H1 (cell line): ENCODE results near the gene CGGBP1. TPM values are rescaled to one million over a fixed set of nuclear protein-coding genes. Genes with fewer than 3 reads are reported as not detected.

ENCODE experiments used
- polyA plus RNA-seq, 7 experiments: library from polyadenylated mRNA; depleted of rRNA in 3 of 7; stranded (reverse) in 5 of 7; unstranded in 2 of 7; fragments of >200 nt in 5 of 7; fragments of 200-250 nt in 2 of 7; gene quantifications; 1 replicate in 5 of 7; 2 replicates in 1 of 7; 4 replicates in 1 of 7; pipeline versions ENCODE4 v1.2.1 to v1.2.3, GENCODE V29; 2011 to 2013; ENCODE audit warnings: missing spikeins in 2 of 7, mixed read lengths in 2 of 7
- total RNA-seq: library from RNA; stranded (reverse); fragmentation: NEBNext Ultra II Directional; extraction: Animal tissue kit (Norgen Biotek cat#: 25700); gene quantifications from 2 replicates; pipeline ENCODE4 v1.2.1, GENCODE V29; 2021
- TF ChIP-seq, protein P1 (sequence below): fragments of 300-600 bp; sonication (generic); IDR thresholded peaks from 2 replicates; pipeline ENCODE4 v1.7.1; 2012; ENCODE audit warnings: low read length, moderate library complexity, mild to moderate bottlenecking, inconsistent platforms; ENCODE audit not compliant: insufficient replicate concordance

Gene CGGBP1
- total and polyA plus RNA-seq, 2 of the 8 experiments (the other 6 are each of a cell fraction or from before 2014, with no cell fraction given), result 22.9 to 61.4 TPM

DNA sequence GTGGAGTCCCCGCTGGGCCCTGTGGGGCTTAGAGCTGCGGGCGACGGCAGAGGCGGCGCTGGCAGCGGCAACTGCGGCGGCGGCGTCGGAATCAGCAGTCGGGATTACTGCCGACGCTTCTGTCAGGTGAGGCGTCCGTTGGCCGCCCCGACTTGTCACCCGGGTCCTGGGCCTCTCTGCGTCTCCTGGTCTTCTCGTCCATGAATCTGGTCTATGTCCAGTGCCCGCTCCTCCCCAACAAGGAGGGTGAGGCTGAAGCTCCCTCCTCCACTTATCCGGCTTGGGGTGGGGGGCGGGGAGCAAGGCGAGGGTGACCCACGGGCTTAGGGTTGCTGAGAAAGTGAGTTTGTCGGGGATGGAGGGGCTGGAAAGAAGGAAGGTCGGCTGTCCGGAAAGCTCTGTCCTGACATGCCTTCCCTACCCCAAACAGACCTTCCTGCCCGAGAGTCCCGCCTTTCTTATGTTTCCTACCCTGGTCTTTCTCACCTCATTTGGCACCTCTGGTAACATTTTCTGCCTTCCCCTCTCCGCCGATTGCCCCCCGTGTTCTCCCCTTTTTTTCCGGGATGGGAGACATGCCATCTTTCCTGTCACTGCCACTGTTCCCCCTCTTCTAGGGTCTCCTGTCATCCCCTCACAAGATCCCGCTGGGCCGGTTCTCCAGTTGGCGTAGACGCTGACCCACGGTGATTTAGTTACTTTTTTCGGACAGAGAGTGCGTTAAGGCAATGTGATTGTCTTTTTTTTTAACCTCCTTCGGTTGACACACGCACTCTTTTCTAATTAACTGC lies 770 bp upstream of the CGGBP1 start (continued):
- TF ChIP-seq, protein P1, sequence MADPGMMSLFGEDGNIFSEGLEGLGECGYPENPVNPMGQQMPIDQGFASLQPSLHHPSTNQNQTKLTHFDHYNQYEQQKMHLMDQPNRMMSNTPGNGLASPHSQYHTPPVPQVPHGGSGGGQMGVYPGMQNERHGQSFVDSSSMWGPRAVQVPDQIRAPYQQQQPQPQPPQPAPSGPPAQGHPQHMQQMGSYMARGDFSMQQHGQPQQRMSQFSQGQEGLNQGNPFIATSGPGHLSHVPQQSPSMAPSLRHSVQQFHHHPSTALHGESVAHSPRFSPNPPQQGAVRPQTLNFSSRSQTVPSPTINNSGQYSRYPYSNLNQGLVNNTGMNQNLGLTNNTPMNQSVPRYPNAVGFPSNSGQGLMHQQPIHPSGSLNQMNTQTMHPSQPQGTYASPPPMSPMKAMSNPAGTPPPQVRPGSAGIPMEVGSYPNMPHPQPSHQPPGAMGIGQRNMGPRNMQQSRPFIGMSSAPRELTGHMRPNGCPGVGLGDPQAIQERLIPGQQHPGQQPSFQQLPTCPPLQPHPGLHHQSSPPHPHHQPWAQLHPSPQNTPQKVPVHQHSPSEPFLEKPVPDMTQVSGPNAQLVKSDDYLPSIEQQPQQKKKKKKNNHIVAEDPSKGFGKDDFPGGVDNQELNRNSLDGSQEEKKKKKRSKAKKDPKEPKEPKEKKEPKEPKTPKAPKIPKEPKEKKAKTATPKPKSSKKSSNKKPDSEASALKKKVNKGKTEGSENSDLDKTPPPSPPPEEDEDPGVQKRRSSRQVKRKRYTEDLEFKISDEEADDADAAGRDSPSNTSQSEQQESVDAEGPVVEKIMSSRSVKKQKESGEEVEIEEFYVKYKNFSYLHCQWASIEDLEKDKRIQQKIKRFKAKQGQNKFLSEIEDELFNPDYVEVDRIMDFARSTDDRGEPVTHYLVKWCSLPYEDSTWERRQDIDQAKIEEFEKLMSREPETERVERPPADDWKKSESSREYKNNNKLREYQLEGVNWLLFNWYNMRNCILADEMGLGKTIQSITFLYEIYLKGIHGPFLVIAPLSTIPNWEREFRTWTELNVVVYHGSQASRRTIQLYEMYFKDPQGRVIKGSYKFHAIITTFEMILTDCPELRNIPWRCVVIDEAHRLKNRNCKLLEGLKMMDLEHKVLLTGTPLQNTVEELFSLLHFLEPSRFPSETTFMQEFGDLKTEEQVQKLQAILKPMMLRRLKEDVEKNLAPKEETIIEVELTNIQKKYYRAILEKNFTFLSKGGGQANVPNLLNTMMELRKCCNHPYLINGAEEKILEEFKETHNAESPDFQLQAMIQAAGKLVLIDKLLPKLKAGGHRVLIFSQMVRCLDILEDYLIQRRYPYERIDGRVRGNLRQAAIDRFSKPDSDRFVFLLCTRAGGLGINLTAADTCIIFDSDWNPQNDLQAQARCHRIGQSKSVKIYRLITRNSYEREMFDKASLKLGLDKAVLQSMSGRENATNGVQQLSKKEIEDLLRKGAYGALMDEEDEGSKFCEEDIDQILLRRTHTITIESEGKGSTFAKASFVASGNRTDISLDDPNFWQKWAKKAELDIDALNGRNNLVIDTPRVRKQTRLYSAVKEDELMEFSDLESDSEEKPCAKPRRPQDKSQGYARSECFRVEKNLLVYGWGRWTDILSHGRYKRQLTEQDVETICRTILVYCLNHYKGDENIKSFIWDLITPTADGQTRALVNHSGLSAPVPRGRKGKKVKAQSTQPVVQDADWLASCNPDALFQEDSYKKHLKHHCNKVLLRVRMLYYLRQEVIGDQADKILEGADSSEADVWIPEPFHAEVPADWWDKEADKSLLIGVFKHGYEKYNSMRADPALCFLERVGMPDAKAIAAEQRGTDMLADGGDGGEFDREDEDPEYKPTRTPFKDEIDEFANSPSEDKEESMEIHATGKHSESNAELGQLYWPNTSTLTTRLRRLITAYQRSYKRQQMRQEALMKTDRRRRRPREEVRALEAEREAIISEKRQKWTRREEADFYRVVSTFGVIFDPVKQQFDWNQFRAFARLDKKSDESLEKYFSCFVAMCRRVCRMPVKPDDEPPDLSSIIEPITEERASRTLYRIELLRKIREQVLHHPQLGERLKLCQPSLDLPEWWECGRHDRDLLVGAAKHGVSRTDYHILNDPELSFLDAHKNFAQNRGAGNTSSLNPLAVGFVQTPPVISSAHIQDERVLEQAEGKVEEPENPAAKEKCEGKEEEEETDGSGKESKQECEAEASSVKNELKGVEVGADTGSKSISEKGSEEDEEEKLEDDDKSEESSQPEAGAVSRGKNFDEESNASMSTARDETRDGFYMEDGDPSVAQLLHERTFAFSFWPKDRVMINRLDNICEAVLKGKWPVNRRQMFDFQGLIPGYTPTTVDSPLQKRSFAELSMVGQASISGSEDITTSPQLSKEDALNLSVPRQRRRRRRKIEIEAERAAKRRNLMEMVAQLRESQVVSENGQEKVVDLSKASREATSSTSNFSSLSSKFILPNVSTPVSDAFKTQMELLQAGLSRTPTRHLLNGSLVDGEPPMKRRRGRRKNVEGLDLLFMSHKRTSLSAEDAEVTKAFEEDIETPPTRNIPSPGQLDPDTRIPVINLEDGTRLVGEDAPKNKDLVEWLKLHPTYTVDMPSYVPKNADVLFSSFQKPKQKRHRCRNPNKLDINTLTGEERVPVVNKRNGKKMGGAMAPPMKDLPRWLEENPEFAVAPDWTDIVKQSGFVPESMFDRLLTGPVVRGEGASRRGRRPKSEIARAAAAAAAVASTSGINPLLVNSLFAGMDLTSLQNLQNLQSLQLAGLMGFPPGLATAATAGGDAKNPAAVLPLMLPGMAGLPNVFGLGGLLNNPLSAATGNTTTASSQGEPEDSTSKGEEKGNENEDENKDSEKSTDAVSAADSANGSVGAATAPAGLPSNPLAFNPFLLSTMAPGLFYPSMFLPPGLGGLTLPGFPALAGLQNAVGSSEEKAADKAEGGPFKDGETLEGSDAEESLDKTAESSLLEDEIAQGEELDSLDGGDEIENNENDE, result no peak
